T-helper 9 cell (primary cell): ENCODE data around the gene LYSMD2.
"Not testable (repeated sequence)": the region's sequence is repeated elsewhere in the genome, so short reads cannot be mapped to it uniquely, and the experiment has no call there.

Experiments used
- DNase-seq: peaks from one replicate; pipeline ENCODE4 v3.0.0-alpha.2; 2020
- total RNA-seq, 2 donors: gene quantifications; one replicate each; lab custom pipeline; 2026; lab: John Stamatoyannopoulos, UW

The LYSMD2 gene, protein sequence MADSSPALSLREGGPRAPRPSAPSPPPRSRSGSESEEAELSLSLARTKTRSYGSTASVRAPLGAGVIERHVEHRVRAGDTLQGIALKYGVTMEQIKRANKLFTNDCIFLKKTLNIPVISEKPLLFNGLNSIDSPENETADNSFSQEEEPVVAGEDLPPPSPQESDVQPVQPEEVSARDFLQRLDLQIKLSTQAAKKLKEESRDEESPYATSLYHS
- total RNA-seq, result 26.5 to 46.5 reads per million in 2 donors

- DNase-seq, result peak; percentile 57
Measured at GRCh38 chr15:51737522-51738305, at the start of gene LYSMD2. Gene LYSMD2, minus strand, starts transcription at chr15:51737655. Its CDS starts 33 bp downstream, at chr15:51737622.

DNA sequence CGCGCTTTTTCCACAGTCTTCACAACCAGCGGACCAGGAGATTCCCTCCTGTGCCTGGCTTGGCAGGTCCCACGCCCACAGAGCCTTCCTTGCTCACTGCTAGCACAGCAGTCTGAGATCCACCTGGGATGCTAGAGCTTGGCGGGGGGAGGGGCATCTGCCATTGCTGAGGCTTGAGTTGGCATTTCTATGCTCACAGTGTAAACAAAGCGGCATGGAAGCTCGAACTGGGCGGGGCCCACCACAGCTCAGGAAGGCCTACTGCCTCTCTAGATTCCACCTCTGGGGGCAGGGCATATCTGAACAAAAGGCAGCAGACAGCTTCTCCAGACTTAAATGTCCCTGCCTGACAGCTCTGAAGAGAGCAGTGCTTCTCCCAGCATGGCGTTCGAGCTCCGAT is 49.7 kb upstream of the LYSMD2 start:
- not testable (repeated sequence) for DNase-seq

- DNase-seq, result no peak
Measured at GRCh38 chr15:51783967-51784366, 46.5 kb upstream of the LYSMD2 start.

DNA sequence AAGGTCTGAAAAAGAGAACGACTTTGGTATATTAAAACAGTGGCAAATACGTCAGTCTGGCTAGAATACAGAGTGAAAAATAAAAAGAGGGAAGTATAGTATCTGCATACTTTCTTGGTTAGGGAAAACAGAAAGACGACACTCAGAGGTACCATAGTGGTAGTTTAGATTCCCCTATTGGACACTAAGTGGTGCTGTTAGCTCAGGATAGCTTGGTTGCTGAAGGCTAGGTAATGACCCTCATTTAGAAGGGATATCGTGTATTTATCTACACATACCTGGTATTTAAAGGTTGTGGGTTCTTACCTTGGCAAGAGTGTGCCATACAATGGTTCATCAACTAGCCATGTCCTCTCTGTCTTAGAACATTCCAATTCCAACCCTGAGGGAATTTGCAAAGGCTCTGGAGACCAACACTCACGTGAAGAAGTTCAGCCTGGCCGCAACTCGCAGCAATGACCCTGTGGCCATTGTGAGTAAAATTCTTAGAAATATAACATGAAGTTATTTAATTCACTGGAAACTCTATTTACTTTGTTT is 45.0 kb upstream of the LYSMD2 start:
- no peak for DNase-seq

DNA sequence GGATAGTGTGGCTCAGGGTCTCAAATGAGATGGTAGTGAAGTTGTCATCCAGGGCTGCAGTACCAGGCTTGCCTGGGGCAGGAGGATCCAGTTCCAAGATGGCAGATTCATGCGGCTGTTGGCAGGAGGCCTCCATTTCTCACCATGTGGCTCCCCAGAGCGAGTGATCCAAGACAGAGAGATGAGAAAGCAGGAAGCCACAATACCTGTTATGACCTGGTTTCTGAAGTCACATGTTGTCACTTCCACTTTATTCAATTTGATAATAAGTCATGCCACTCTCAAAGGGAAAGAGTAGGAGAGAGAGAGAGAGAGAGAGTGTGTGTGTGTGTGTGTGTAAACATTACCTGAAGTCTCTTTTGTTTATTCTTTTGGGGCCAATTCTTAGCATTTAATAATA is 44.1 kb upstream of the LYSMD2 start:
- DNase-seq, result no peak

- DNase-seq, result no peak
Measured at GRCh38 chr15:51780636-51781035, 43.2 kb upstream of the LYSMD2 start.

DNA sequence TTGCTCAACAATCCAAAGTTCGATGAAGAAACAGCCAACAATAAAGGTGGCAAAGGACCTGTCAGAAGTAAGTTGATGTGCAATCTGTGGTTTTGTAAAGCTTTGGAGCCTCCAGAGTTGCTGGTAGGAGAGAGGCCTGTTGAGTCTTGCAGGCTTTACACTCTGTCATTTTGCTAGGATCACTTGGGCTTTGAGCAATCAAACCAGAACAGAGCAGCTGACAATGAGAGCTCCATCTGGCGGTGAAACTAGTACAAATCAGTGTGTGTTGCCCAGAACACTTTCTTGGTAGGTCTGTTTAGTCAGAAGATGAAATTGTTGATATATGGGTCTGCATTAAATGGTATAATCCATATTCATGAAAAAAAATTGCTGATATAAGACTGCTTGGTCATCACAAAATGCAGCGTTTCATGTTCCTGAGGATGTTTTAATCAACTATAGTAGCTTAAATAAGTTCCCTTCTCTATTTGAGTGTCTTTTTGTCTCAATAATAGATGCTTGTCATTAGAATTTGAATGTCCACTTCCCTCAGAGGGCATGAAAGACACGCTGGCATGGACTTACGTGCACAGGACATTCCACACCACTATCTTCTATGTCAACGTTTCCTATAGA is 39.6 kb upstream of the LYSMD2 start:
- peak; percentile 33 for DNase-seq

GRCh38 chr15:51775967-51776816 is 38.7 kb upstream of the LYSMD2 start:
- DNase-seq, result peak; percentile 27

GRCh38 chr15:51774916-51775315 is 37.5 kb upstream of the LYSMD2 start:
- DNase-seq, result no peak

- no peak for DNase-seq
Measured at GRCh38 chr15:51771773-51772172, 34.3 kb upstream of the LYSMD2 start.

GRCh38 chr15:51770902-51771301 is 33.4 kb upstream of the LYSMD2 start:
- no peak for DNase-seq

GRCh38 chr15:51768018-51768417 is 30.6 kb upstream of the LYSMD2 start:
- DNase-seq, result no peak

DNA sequence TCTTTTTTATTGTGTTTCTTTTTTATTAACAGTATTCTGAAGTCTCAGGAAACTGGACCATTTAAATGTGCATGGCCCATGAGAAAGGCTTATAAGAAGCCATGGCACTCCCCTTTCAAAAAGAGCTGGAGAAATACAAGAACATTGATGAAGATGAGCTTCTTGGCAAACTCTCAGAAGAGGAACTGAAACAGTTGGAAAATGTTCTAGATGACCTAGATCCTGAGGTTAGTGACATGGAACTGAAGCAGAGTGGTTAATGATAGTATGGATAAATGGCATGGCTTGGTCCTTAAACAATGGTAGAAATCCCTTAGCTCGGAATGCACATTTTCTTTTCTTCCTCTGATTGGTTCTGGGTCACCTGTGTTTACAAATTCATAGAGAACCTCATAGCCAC is 28.9 kb upstream of the LYSMD2 start:
- no peak for DNase-seq

- no peak for DNase-seq
Measured at GRCh38 chr15:51765751-51766150, 28.3 kb upstream of the LYSMD2 start.

GRCh38 chr15:51760805-51761204 is 23.4 kb upstream of the LYSMD2 start:
- no peak for DNase-seq

GRCh38 chr15:51759557-51760070 is 22.2 kb upstream of the LYSMD2 start:
- DNase-seq, result no peak

- DNase-seq, result no peak
Measured at GRCh38 chr15:51758645-51759044, 21.2 kb upstream of the LYSMD2 start.

DNA sequence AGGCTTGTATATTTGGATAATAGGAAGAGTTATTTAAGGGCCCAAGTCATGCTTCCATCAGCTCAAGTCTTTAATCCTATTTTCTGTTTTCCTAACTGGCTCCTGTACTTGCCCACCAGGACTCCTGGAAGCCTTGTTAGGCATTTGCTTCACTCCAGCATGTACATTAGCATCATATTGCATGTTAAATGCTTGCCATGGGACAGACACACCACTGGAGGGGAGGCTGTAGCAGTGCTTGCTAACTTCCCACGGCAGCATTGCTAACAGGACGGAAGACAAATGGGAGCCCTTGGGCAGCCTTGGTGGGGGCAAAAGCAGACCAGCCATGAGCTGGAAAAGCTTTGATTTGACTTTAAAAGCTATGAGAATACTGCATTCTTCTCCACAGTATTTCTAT is 20.0 kb upstream of the LYSMD2 start:
- DNase-seq, result no peak

- DNase-seq, result no peak
Measured at GRCh38 chr15:51756482-51756881, 19.0 kb upstream of the LYSMD2 start.

- DNase-seq, result no peak
Measured at GRCh38 chr15:51755790-51756189, 18.3 kb upstream of the LYSMD2 start.

- DNase-seq, result no peak
Measured at GRCh38 chr15:51754267-51754666, 16.8 kb upstream of the LYSMD2 start.

GRCh38 chr15:51752888-51753287 is 15.4 kb upstream of the LYSMD2 start:
- no peak for DNase-seq
